T-helper 2 cell treated with Interferon-gamma antibody and Interleukin-4, amounts not matched to agents 5 μg/mL and 100 μg/mL, for 36 hours (primary cell): ENCODE results near the gene ERH.

Source experiments
- DNase-seq: peaks from one replicate; pipeline ENCODE4 v3.0.0; 2021; ENCODE audit warnings: low spot score
- H3K27ac Mint-ChIP-seq: one replicate; pipeline ENCODE4 v1.8.0; 2021; ENCODE audit warnings: mild to moderate bottlenecking, mixed read lengths
- H3K27me3 Mint-ChIP-seq: one replicate; pipeline ENCODE4 v1.8.0; 2021; ENCODE audit warnings: low read depth, mixed read lengths
- H3K36me3 Mint-ChIP-seq: one replicate; pipeline ENCODE4 v1.8.0; 2021; ENCODE audit warnings: low read depth, mixed read lengths
- H3K4me1 Mint-ChIP-seq: one replicate; pipeline ENCODE4 v1.8.0; 2021; ENCODE audit warnings: low read depth, mixed read lengths
- H3K4me3 Mint-ChIP-seq: one replicate; pipeline ENCODE4 v1.8.0; 2022; ENCODE audit warnings: mild to moderate bottlenecking, moderate library complexity, mixed read lengths
- H3K9me3 Mint-ChIP-seq: one replicate; pipeline ENCODE4 v1.8.0; 2021; ENCODE audit warnings: mixed read lengths

Gene ERH

DNA sequence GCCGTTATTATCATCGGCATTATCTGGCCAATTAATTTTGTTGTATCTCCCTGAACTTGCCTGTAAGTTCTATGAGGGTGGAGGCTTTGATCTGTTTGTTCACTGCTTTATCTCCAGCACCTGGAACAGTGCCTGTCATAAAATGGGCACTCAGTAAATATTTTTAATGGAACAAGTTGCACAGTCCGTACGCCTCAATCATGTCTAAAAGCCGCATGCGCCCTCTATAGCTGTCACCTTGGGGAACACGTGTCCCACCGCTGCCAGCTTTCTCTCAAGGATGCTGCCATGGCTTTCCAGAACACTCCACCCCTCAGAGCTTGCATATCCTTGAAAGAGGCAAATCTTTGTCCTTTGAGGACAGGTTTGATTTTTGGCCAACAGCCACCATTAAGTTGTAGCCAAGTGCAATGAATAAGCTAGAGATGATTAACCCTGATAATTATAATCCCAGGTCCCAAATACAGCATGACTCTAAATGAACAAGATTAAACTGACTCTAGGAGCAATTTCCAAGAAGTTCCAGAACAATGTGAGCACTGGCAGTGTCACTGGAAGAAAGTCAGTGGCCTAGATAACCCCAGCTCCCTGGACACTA is 55.1 kb downstream of the ERH start:
- Mint-ChIP-seq H3K9me3 (no peaks in the 10 kb centered on the region), H3K27ac (no peak overlapping the region), H3K27me3 (peaks cover 6% of the 10 kb centered on the region), H3K4me3 (no peak overlapping the region), H3K36me3 (no peaks in the 10 kb centered on the region), H3K4me1 (no peaks in the 10 kb centered on the region)
- no peak for DNase-seq

DNA sequence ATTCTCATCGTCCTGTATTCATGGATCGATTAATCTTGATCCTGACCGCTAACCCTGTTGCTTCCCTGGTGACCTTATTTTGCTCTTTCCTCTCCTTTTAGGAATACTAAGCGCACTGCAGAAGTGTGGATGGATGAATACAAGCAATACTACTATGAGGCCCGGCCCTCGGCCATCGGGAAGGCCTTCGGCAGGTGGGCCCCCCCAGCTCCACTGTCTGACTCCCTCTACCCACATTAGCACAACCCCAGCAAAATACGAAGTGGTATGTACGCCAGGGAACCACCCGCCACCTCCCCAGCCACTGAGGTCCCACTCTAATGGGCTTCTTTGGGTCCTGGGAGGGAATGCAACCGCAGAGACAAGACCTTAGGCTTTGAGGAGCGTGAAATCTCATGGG is 58.7 kb downstream of the ERH start:
- H3K9me3 Mint-ChIP-seq, result no peaks in the 10 kb centered on the region
- peaks cover 6% of the 10 kb centered on the region for H3K27me3 Mint-ChIP-seq
- no peak overlapping the region for H3K27ac Mint-ChIP-seq
- H3K4me3 Mint-ChIP-seq, result no peak overlapping the region
- no peak for DNase-seq
- peaks cover 2% of the 10 kb centered on the region for H3K4me1 Mint-ChIP-seq
- H3K36me3 Mint-ChIP-seq, result no peaks in the 10 kb centered on the region

GRCh38 chr14:69337984-69338383 is 60.1 kb downstream of the ERH start:
- Mint-ChIP-seq H3K36me3 (no peaks in the 10 kb centered on the region), H3K4me1 (peaks cover 2% of the 10 kb centered on the region), H3K4me3 (no peak overlapping the region), H3K27me3 (peaks cover 3% of the 10 kb centered on the region), H3K9me3 (no peaks in the 10 kb centered on the region), H3K27ac (no peak overlapping the region)
- DNase-seq, result no peak

DNA sequence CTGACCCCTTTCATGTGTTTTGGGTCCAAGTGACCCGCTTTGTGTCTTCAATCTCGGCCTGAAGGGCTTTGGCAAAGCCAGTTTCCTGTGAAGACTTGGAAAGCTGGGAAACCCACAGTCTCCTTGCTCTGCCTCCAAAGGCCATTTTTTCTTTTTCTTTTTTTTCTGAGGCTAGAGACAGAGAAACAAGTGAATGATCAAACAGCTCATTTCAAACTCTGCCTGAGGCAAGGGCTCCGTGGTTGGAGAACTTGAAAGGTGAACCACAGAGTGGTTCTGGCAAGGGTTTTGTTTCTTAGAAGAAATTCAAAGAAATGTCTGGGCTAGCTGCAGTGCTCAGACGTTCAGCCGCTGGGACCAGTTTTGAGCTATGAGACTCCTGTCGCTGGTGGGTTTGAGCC is 62.7 kb downstream of the ERH start:
- Mint-ChIP-seq H3K36me3 (no peaks in the 10 kb centered on the region), H3K4me1 (peaks cover 2% of the 10 kb centered on the region), H3K9me3 (no peaks in the 10 kb centered on the region), H3K27ac (no peak overlapping the region), H3K4me3 (no peak overlapping the region), H3K27me3 (peaks cover 2% of the 10 kb centered on the region)
- DNase-seq, result no peak

GRCh38 chr14:69334576-69334975 is 63.5 kb downstream of the ERH start:
- no peak for DNase-seq
- Mint-ChIP-seq H3K36me3 (no peaks in the 10 kb centered on the region), H3K27me3 (peaks cover 2% of the 10 kb centered on the region), H3K4me3 (no peak overlapping the region), H3K27ac (no peak overlapping the region), H3K4me1 (peaks cover 2% of the 10 kb centered on the region), H3K9me3 (no peaks in the 10 kb centered on the region)

- no peaks in the 10 kb centered on the region for H3K36me3 Mint-ChIP-seq
- H3K4me3 Mint-ChIP-seq, result no peak overlapping the region
- H3K27me3 Mint-ChIP-seq, result peaks cover 2% of the 10 kb centered on the region
- H3K27ac Mint-ChIP-seq, result no peak overlapping the region
- DNase-seq, result no peak
- H3K9me3 Mint-ChIP-seq, result no peaks in the 10 kb centered on the region
- H3K4me1 Mint-ChIP-seq, result peaks cover 2% of the 10 kb centered on the region
Measured at GRCh38 chr14:69333791-69334337, 64.2 kb downstream of the ERH start.

GRCh38 chr14:69332782-69333395 is 65.2 kb downstream of the ERH start:
- H3K27me3 Mint-ChIP-seq, result peaks cover 2% of the 10 kb centered on the region
- H3K4me3 Mint-ChIP-seq, result no peak overlapping the region
- no peak for DNase-seq
- H3K4me1 Mint-ChIP-seq, result peaks cover 2% of the 10 kb centered on the region
- H3K36me3 Mint-ChIP-seq, result no peaks in the 10 kb centered on the region
- H3K9me3 Mint-ChIP-seq, result no peaks in the 10 kb centered on the region
- no peak overlapping the region for H3K27ac Mint-ChIP-seq

GRCh38 chr14:69331206-69331605 is 66.9 kb downstream of the ERH start:
- DNase-seq, result no peak
- H3K4me1 Mint-ChIP-seq, result peaks cover 2% of the 10 kb centered on the region
- no peaks in the 10 kb centered on the region for H3K9me3 Mint-ChIP-seq
- no peak overlapping the region for H3K27ac Mint-ChIP-seq
- peaks cover 2% of the 10 kb centered on the region for H3K27me3 Mint-ChIP-seq
- no peak overlapping the region for H3K4me3 Mint-ChIP-seq
- no peaks in the 10 kb centered on the region for H3K36me3 Mint-ChIP-seq
